GM06990 (cell line): Measurements from ENCODE around the gene XCR1.

Source experiments
- DNase-seq: peaks from one replicate; pipeline ENCODE4 v3.0.0-alpha.2; 2011; ENCODE audit not compliant: insufficient read length; ENCODE audit errors: extremely low read depth
- H3K27me3 ChIP-seq: replicated peaks from 2 replicates; pipeline ENCODE4 v1.6.0; 2011; ENCODE audit warnings: low read length; ENCODE audit not compliant: control insufficient read depth, insufficient read depth
- H3K36me3 ChIP-seq: 2 replicates; pipeline ENCODE4 v1.5.1; 2011; ENCODE audit warnings: low read length; ENCODE audit not compliant: control insufficient read depth, insufficient read depth
- H3K4me3 ChIP-seq: replicated peaks from 2 replicates; pipeline ENCODE4 v1.5.1; 2011; ENCODE audit warnings: low read depth, mild to moderate bottlenecking, control low read depth, low read length
- TF ChIP-seq, protein P1 (sequence below): IDR thresholded peaks from 2 replicates; pipeline ENCODE4 v1.5.1; 2011; ENCODE audit warnings: low read length, control low read depth, mild to moderate bottlenecking, inconsistent platforms; ENCODE audit not compliant: insufficient read depth, poor library complexity, severe bottlenecking

Gene XCR1

DNA sequence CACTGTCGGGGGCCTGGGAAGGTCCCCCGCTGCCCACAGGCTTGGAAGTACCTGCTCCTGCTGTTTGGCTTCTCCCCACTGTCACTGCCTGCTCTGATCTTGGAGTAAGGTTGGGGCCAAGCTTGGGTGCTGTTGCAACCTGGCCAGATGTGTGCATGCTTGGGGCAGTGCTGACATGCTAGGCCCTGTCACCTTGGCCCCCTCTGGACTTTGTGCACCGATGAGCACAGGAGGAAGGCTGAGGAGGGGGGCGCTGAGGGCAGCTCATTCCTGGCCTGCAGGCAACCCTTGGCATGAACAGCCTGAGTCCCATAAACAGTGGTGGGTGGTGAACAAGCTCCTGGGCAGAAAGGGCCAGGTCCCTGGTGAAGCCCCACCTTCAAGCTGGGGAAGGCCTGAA lies 4.0 kb upstream of the XCR1 start:
- Histone ChIP-seq H3K27me3 (no peaks in the 10 kb centered on the region), H3K4me3 (no peak overlapping the region), H3K36me3 (no peaks in the 10 kb centered on the region)
- TF ChIP-seq, protein P1, sequence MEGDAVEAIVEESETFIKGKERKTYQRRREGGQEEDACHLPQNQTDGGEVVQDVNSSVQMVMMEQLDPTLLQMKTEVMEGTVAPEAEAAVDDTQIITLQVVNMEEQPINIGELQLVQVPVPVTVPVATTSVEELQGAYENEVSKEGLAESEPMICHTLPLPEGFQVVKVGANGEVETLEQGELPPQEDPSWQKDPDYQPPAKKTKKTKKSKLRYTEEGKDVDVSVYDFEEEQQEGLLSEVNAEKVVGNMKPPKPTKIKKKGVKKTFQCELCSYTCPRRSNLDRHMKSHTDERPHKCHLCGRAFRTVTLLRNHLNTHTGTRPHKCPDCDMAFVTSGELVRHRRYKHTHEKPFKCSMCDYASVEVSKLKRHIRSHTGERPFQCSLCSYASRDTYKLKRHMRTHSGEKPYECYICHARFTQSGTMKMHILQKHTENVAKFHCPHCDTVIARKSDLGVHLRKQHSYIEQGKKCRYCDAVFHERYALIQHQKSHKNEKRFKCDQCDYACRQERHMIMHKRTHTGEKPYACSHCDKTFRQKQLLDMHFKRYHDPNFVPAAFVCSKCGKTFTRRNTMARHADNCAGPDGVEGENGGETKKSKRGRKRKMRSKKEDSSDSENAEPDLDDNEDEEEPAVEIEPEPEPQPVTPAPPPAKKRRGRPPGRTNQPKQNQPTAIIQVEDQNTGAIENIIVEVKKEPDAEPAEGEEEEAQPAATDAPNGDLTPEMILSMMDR = no peak
- no peak for DNase-seq

DNA sequence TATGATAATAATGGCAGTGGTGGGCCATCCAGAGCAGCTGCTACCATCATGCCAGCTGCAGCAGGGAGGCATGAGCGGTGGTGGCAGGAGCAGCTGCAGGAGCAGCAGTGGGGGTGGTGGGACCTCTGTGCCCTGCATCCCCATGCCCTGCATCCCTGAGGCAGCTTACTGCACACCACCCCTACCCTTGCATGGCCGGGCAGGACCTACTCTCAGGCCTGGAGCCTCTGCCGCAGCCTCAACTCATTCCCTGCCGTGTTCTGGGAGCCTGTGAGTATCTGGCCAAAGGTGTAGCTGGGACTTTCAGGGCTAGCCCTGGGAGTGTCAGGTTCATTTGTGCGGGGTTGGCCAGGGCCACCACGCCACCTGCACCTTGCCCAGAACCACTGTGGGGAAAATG lies 3.3 kb upstream of the XCR1 start:
- no peak for DNase-seq
- TF ChIP-seq, protein P1 = no peak

DNA sequence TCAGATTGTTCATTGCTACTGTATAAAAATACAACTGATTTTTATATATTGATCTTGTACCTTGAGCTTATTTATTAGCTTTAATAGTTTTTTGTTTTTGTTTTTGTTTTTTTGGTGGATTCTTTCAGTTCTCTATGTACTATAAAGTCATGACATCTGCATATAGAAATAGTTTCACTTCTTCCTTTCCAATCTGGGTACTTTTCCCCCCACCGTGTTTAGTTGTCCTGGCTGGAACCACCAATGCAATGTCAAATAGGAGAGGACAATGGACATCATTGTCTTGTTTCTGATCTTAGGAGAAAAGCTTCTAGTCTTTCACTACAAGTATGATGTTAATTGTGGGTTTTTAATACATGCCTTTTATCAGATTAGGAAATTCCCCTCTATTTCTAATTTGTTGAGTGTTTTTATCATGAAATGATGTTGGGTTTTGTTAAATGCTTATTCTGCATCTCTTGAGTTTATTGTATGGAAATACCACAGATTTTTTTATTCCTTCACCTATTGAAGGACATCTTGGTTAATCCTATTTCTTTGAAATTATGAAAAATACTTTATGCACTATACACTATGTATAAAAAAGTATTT lies 2.8 kb upstream of the XCR1 start:
- no peak overlapping the region for H3K4me3 ChIP-seq
- no peaks in the 10 kb centered on the region for H3K27me3 ChIP-seq
- TF ChIP-seq, protein P1 = no peak
- no peaks in the 10 kb centered on the region for H3K36me3 ChIP-seq
- no peak for DNase-seq

More for the DNA sequence above, 3.3 kb upstream of the XCR1 start:
- H3K27me3 ChIP-seq = no peaks in the 10 kb centered on the region
- H3K4me3 ChIP-seq = no peak overlapping the region
- no peaks in the 10 kb centered on the region for H3K36me3 ChIP-seq

DNA sequence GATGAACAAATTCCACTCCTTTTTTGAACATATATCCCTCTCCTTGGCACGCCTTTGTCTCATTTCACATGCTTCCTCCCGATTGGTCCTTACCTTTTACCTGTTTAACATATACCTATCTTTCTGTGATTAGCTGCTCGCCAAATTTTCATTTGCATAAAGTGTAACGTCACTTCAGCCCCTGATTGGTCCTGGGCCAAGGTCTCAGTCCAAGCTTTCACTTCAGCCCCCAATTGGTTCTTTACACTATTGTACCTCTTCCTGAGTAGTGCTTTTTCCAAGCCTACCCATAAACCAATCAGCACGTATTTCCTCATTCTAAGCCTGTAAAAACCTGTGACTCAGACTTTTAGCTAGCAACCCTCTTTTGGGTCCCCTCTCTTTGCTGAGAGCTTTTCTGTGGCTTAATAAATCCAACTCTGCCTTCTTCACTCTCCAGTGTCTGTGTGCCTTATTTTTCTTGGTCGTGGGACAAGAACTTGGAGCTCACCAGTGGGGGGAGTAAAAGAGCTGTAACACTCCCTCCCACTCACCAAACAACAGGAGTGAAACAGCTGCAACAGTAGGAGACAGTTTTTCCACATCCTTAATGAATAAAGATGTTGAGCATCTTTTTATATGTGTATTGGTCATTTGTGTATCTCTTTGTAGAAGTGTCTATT lies 584 bp upstream of the XCR1 start:
- DNase-seq = no peak
- TF ChIP-seq, protein P1 = no peak

DNA sequence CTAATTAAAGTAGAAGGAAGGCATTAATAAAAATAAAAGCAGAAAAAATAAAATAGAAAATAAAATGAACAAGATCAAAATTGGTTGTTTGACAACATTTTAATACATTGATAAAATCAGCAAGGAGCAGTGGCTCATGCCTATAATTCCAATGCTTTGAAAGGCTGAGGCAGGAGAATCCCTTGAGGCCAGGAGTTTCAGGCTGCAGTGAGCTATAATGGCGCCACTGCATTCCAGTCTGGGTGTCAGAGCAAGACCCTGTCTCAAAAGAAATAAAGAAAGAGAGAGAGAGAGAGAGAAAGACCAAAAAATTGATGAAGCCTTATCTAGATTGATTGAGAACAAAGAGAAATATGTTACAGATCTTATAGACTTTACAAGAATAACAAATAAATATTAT lies 2.1 kb downstream of the XCR1 start:
- no peaks in the 10 kb centered on the region for H3K36me3 ChIP-seq
- TF ChIP-seq, protein P1 = no peak
- no peaks in the 10 kb centered on the region for H3K27me3 ChIP-seq
- no peak for DNase-seq
- H3K4me3 ChIP-seq = no peak overlapping the region

More for the DNA sequence above, 584 bp upstream of the XCR1 start:
- Histone ChIP-seq H3K36me3 (no peaks in the 10 kb centered on the region), H3K4me3 (no peak overlapping the region), H3K27me3 (no peaks in the 10 kb centered on the region)
